Upper lobe of left lung (tissue), 4 donors: ENCODE data around the gene MCOLN2.

ENCODE experiments used
- CTCF ChIP-seq, 6 experiments: fragments of 450-650 bp in 4 of 6; fragments of 200-600 bp in 2 of 6; sonication (generic) in 2 of 6; IDR thresholded peaks; one replicate each; pipeline ENCODE4 v1.5.1; 2016 to 2019; ENCODE audit warnings: antibody characterized with exemption in 6 of 6
- EP300 ChIP-seq, 4 donors: sonication (generic); formaldehyde crosslinking; IDR thresholded peaks; one replicate each; pipeline ENCODE4 v1.5.1; 2017; ENCODE audit warnings: antibody characterized with exemption in 4 of 4, control low read depth in 2 of 4
- POLR2A ChIP-seq, 4 donors: fragments of 450-650 bp; IDR thresholded peaks; one replicate each; pipeline ENCODE4 v1.5.1; 2016 to 2017; ENCODE audit warnings: antibody characterized with exemption in 4 of 4, mild to moderate bottlenecking in 2 of 4
- POLR2AphosphoS5 ChIP-seq, 2 donors: sonication (generic); formaldehyde crosslinking; IDR thresholded peaks; one replicate each; pipeline ENCODE4 v1.5.1; 2017; ENCODE audit warnings: antibody characterized with exemption in 2 of 2

- TF ChIP-seq CTCF (IDR thresholded peaks at IDR 0.05) (peak; percentile 83 to 95 (median 90)), POLR2A (IDR thresholded peaks at IDR 0.05) (peak in 1 of 4 donors; percentile 9), EP300 (IDR thresholded peaks at IDR 0.05) (no peak), POLR2AphosphoS5 (IDR thresholded peaks at IDR 0.05) (peak in 1 of 2 donors; percentile 30)
Measured at GRCh38 chr1:84944767-84945486, 52.0 kb downstream of the MCOLN2 start.
